ENCODE results near the gene SLC25A1.

SLC25A1 gene

GRCh38 chr22:19215360-19215759 is 36.8 kb upstream of the SLC25A1 start:
- Histone ChIP-seq H3K9ac (no peak overlapping the region), H2AFZ (ENCODE audit: low read depth) (no peak overlapping the region), H3K27ac (no peak overlapping the region), H3K4me2 (no peak overlapping the region), H3K36me3 (ENCODE audit: insufficient read depth) (no peaks in the 10 kb centered on the region), H3K79me2 (ENCODE audit: insufficient read depth, low read depth) (no peaks in the 10 kb centered on the region), H3K27me3 (ENCODE audit: insufficient read depth, low read depth) (no peaks in the 10 kb centered on the region), H3K4me3 (IDR thresholded peaks at IDR 0.05; ENCODE audit: insufficient read depth, low read depth, low read length) (no peak overlapping the region), H3K4me1 (ENCODE audit: low read depth, poor library complexity, severe bottlenecking) (peaks cover 9% of the 10 kb centered on the region), H4K20me1 (ENCODE audit: insufficient read depth) (no peaks in the 10 kb centered on the region)
- TF ChIP-seq, protein P1, sequence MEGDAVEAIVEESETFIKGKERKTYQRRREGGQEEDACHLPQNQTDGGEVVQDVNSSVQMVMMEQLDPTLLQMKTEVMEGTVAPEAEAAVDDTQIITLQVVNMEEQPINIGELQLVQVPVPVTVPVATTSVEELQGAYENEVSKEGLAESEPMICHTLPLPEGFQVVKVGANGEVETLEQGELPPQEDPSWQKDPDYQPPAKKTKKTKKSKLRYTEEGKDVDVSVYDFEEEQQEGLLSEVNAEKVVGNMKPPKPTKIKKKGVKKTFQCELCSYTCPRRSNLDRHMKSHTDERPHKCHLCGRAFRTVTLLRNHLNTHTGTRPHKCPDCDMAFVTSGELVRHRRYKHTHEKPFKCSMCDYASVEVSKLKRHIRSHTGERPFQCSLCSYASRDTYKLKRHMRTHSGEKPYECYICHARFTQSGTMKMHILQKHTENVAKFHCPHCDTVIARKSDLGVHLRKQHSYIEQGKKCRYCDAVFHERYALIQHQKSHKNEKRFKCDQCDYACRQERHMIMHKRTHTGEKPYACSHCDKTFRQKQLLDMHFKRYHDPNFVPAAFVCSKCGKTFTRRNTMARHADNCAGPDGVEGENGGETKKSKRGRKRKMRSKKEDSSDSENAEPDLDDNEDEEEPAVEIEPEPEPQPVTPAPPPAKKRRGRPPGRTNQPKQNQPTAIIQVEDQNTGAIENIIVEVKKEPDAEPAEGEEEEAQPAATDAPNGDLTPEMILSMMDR (conservative IDR thresholded peaks at IDR 0.05; ENCODE audit: low read depth, low read length) = no peak

DNA sequence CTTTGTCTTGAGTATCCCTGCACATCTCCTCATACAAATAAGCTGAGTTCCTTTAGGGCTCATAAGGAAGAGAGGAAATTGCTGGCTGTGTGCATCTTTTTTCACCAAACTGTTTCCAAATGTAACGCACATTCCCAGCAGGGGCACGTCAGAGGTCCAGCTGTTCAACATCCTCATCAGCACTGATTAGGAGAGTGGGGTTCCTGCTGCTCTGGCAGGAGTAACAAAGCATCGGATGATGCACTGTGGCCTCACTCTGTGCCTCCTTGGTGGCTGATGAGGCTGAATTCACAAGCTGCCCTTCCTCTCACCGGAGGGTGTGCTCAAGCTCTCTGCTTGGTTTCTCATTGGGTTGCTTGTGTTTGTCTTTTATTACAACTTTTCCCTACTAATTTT is 35.5 kb upstream of the SLC25A1 start:
- Histone ChIP-seq H3K36me3 (ENCODE audit: insufficient read depth) (no peaks in the 10 kb centered on the region), H3K4me1 (ENCODE audit: low read depth, poor library complexity, severe bottlenecking) (peaks cover 9% of the 10 kb centered on the region), H3K4me2 (no peak overlapping the region), H4K20me1 (ENCODE audit: insufficient read depth) (no peaks in the 10 kb centered on the region), H3K4me3 (IDR thresholded peaks at IDR 0.05; ENCODE audit: insufficient read depth, low read depth, low read length) (no peak overlapping the region), H3K27me3 (ENCODE audit: insufficient read depth, low read depth) (no peaks in the 10 kb centered on the region), H3K9ac (no peak overlapping the region), H2AFZ (ENCODE audit: low read depth) (no peak overlapping the region), H3K79me2 (ENCODE audit: insufficient read depth, low read depth) (no peaks in the 10 kb centered on the region), H3K27ac (no peak overlapping the region)
- TF ChIP-seq, protein P1 (conservative IDR thresholded peaks at IDR 0.05; ENCODE audit: low read depth, low read length) = no peak

DNA sequence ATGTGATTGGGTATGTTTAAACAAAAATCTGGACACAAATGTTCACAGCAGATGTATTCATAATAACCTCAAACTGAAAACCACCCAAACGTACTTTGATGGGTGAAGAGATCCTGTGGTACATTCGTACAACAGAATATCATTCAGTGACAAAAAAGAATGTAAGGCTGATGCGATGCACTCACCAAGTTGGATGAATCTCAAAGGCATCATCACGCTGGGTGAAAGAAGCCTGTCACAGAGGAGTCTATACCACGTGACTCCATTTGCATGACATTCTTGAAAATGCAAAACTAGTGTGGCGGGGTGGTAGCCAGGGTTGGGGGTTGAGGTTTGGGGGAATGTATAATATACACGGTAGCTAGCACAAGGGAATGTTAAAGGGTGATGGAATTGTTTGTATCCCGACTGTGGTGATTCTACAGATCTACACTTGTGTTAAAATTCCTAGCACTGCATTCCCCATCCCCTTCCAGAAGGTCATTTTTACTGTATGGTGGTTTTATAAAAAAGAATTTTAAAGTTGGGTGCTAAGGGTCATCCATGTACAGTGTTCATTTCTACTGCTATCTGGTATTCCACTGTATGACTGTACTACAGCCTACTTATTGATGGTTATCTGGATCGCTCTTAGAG is 35.0 kb upstream of the SLC25A1 start:
- Histone ChIP-seq H3K36me3 (ENCODE audit: insufficient read depth) (no peaks in the 10 kb centered on the region), H3K4me2 (no peak overlapping the region), H3K27ac (no peak overlapping the region), H2AFZ (ENCODE audit: low read depth) (no peak overlapping the region), H3K4me1 (ENCODE audit: low read depth, poor library complexity, severe bottlenecking) (peaks cover 9% of the 10 kb centered on the region), H4K20me1 (ENCODE audit: insufficient read depth) (no peaks in the 10 kb centered on the region), H3K79me2 (ENCODE audit: insufficient read depth, low read depth) (no peaks in the 10 kb centered on the region), H3K9ac (no peak overlapping the region), H3K4me3 (IDR thresholded peaks at IDR 0.05; ENCODE audit: insufficient read depth, low read depth, low read length) (no peak overlapping the region), H3K27me3 (ENCODE audit: insufficient read depth, low read depth) (no peaks in the 10 kb centered on the region)
- TF ChIP-seq, protein P1 (conservative IDR thresholded peaks at IDR 0.05; ENCODE audit: low read depth, low read length) = no peak

- no peaks in the 10 kb centered on the region for H3K79me2 ChIP-seq (ENCODE audit: insufficient read depth, low read depth)
- H2AFZ ChIP-seq (ENCODE audit: low read depth) = no peak overlapping the region
- H3K4me1 ChIP-seq (ENCODE audit: low read depth, poor library complexity, severe bottlenecking) = peaks cover 5% of the 10 kb centered on the region
- H3K9ac ChIP-seq = no peak overlapping the region
- H3K36me3 ChIP-seq (ENCODE audit: insufficient read depth) = no peaks in the 10 kb centered on the region
- no peak overlapping the region for H3K4me3 ChIP-seq (IDR thresholded peaks at IDR 0.05; ENCODE audit: insufficient read depth, low read depth, low read length)
- H3K27ac ChIP-seq = no peak overlapping the region
- TF ChIP-seq, protein P1 (conservative IDR thresholded peaks at IDR 0.05; ENCODE audit: low read depth, low read length) = no peak
- H4K20me1 ChIP-seq (ENCODE audit: insufficient read depth) = no peaks in the 10 kb centered on the region
- no peaks in the 10 kb centered on the region for H3K27me3 ChIP-seq (ENCODE audit: insufficient read depth, low read depth)
- no peak overlapping the region for H3K4me2 ChIP-seq
Observed at GRCh38 chr22:19213001-19213400, 34.5 kb upstream of the SLC25A1 start.
